ENCODE data around the gene LHPP. TPM values are rescaled to one million over a fixed set of nuclear protein-coding genes. Genes with fewer than 3 reads are reported as not detected.

LHPP gene
- polyA plus RNA-seq, 2 of the 4 experiments (the other 2 are of a cell fraction): 14.4 to 18.6 TPM

- CTCF ChIA-PET: interaction anchor here (0.6 to 1.5 kb wide), 2 partner anchors 21 to 144 kb away, joined by 3 read pairs; partner anchors contain the start of gene LHPP
- Histone ChIP-seq H3K4me2 (no peak overlapping the region), H3K27ac (no peak overlapping the region), H3K4me1 (no peaks in the 10 kb centered on the region), H3K4me3 (no peak overlapping the region), H3K9me3 (no peaks in the 10 kb centered on the region)
- no peak for FAIRE-seq
- no peak for TF ChIP-seq SMC3 (IDR thresholded peaks at IDR 0.05)
- TF ChIP-seq CTCF (IDR thresholded peaks at IDR 0.05): no peak
- no peak for TF ChIP-seq TFCP2L1 (CRISPR knock-in tag; IDR thresholded peaks at IDR 0.05)
- no peak for TF ChIP-seq SREBF2 (IDR thresholded peaks at IDR 0.05)
- no peak for TF ChIP-seq TP53 (CRISPR knock-in tag; IDR thresholded peaks at IDR 0.05)
- TF ChIP-seq EHMT2 (IDR thresholded peaks at IDR 0.05; ENCODE audit: low read depth): no peak
- TF ChIP-seq HDAC2 (IDR thresholded peaks at IDR 0.05): no peak
- TF ChIP-seq KDM1A (IDR thresholded peaks at IDR 0.05; ENCODE audit: low read depth): no peak
- TF ChIP-seq ELK1 (IDR thresholded peaks at IDR 0.05; ENCODE audit: low read depth, low read length): no peak
- TF ChIP-seq USF2 (IDR thresholded peaks at IDR 0.05): no peak
- no peak for TF ChIP-seq ZNF302 (CRISPR knock-in tag; IDR thresholded peaks at IDR 0.05)
- TF ChIP-seq EP300 (IDR thresholded peaks at IDR 0.05): no peak
- no peak for TF ChIP-seq BCL3 (IDR thresholded peaks at IDR 0.05)
- TF ChIP-seq ZFP36 (IDR thresholded peaks at IDR 0.05; ENCODE audit: borderline replicate concordance, partially characterized antibody): no peak
- no peak for TF ChIP-seq HOXB13 (CRISPR knock-in tag; IDR thresholded peaks at IDR 0.05; ENCODE audit: low read depth)
- no peak for TF ChIP-seq RCOR1 (IDR thresholded peaks at IDR 0.05; ENCODE audit: low read depth, low read length)
- no peak for TF ChIP-seq RARB (CRISPR knock-in tag; IDR thresholded peaks at IDR 0.05)
- DNase-seq (ENCODE audit: low read depth in 1 of 2, low spot score in 1 of 2): no peak
- WGBS (ENCODE audit: missing lambda C conversion rate): 72% methylated on average over 16 of the region's 31 CpGs
- ATAC-seq: peak in 1 of 2 experiments; percentile 10; a peak in 2 of 6 replicates
- POLR2A ChIA-PET: no interaction called here
Measured at GRCh38 chr10:124605856-124606812, 144.5 kb downstream of the LHPP start.

GRCh38 chr10:124606822-124607221 lies 145.2 kb downstream of the LHPP start:
- ChIA-PET CTCF (no interaction called here), POLR2A (no interaction called here)
- Histone ChIP-seq H3K9me3 (no peaks in the 10 kb centered on the region), H3K27ac (no peak overlapping the region), H3K4me3 (no peak overlapping the region), H3K4me2 (no peak overlapping the region), H3K4me1 (no peaks in the 10 kb centered on the region)
- WGBS (ENCODE audit: missing lambda C conversion rate): 40% methylated on average over 10 of the region's 10 CpGs
- FAIRE-seq (no peak), DNase-seq (ENCODE audit: low read depth in 1 of 2, low spot score in 1 of 2) (no peak), ATAC-seq (peak in 1 of 2 experiments; percentile 4; a peak in 1 of 6 replicates)
- TF ChIP-seq EP300 (IDR thresholded peaks at IDR 0.05): no peak

GRCh38 chr10:124607693-124608092 lies 146.1 kb downstream of the LHPP start:
- no peak for FAIRE-seq
- TF ChIP-seq BHLHE40 (IDR thresholded peaks at IDR 0.05; ENCODE audit: low read depth, low read length) (no peak), POLR2A (IDR thresholded peaks at IDR 0.05; ENCODE audit: low read length) (no peak), CTCF (IDR thresholded peaks at IDR 0.05) (no peak), NFE2L2 (conservative IDR thresholded peaks at IDR 0.05; ENCODE audit: low read length) (no peak), MYC (IDR thresholded peaks at IDR 0.05; ENCODE audit: borderline replicate concordance, low read length) (no peak), HMGXB4 (CRISPR knock-in tag; IDR thresholded peaks at IDR 0.05; ENCODE audit: borderline replicate concordance) (no peak), EP300 (IDR thresholded peaks at IDR 0.05) (no peak), KDM5A (IDR thresholded peaks at IDR 0.05) (no peak)
- DNase-seq (ENCODE audit: low read depth in 1 of 2, low spot score in 1 of 2): no peak
- Histone ChIP-seq H3K4me2 (no peak overlapping the region), H3K9me3 (no peaks in the 10 kb centered on the region), H3K27ac (no peak overlapping the region), H3K4me3 (no peak overlapping the region), H3K4me1 (0 out of 3 replicates have a peak, but pooled peaks cover under 1% of the 10 kb centered on the region)
- peak in 1 of 2 experiments; percentile 24; a peak in 3 of 6 replicates for ATAC-seq
- WGBS (ENCODE audit: missing lambda C conversion rate): 77% methylated on average over 18 of the region's 18 CpGs
- ChIA-PET POLR2A (no interaction called here), CTCF (no interaction called here)
